NT2/D1 (cell line): ENCODE results near the gene CXorf65.

Source experiments
- DNase-seq: peaks from one replicate; pipeline ENCODE4 v3.0.0-alpha.2; 2011; ENCODE audit warnings: low read depth, low spot score
- H3K27me3 ChIP-seq: 2 replicates; pipeline ENCODE4 v1.6.0; 2011; ENCODE audit warnings: mild to moderate bottlenecking; ENCODE audit not compliant: insufficient read length, insufficient read depth
- H3K36me3 ChIP-seq: 2 replicates; pipeline ENCODE4 v1.6.1; 2011; ENCODE audit warnings: mild to moderate bottlenecking, low read length, mixed read lengths; ENCODE audit not compliant: insufficient read depth, insufficient read length
- H3K4me1 ChIP-seq: 2 replicates; pipeline ENCODE4 v1.5.1; 2011; ENCODE audit not compliant: insufficient read depth, insufficient read length
- H3K4me3 ChIP-seq: 2 replicates; pipeline ENCODE4 v1.5.1; 2011; ENCODE audit warnings: low read depth; ENCODE audit not compliant: insufficient read length
- H3K9ac ChIP-seq: 2 replicates; pipeline ENCODE4 v1.6.0; 2011; ENCODE audit warnings: low read depth; ENCODE audit not compliant: insufficient read length
- H3K9me3 ChIP-seq: 2 replicates; pipeline ENCODE4 v1.5.1; 2011; ENCODE audit warnings: mild to moderate bottlenecking, low read length; ENCODE audit not compliant: insufficient read depth
- SUZ12 ChIP-seq: IDR thresholded peaks from 2 replicates; pipeline ENCODE4 v1.6.1; 2011; ENCODE audit not compliant: insufficient read length, insufficient read depth; ENCODE audit errors: extremely low read depth
- YY1 ChIP-seq: IDR thresholded peaks from 2 replicates; pipeline ENCODE4 v1.6.1; 2011; ENCODE audit not compliant: insufficient read length, insufficient read depth
- ZNF274 ChIP-seq: IDR thresholded peaks from 2 replicates; pipeline ENCODE4 v1.6.1; 2011; ENCODE audit warnings: mild to moderate bottlenecking, low read depth, low read length

The CXorf65 gene

DNA sequence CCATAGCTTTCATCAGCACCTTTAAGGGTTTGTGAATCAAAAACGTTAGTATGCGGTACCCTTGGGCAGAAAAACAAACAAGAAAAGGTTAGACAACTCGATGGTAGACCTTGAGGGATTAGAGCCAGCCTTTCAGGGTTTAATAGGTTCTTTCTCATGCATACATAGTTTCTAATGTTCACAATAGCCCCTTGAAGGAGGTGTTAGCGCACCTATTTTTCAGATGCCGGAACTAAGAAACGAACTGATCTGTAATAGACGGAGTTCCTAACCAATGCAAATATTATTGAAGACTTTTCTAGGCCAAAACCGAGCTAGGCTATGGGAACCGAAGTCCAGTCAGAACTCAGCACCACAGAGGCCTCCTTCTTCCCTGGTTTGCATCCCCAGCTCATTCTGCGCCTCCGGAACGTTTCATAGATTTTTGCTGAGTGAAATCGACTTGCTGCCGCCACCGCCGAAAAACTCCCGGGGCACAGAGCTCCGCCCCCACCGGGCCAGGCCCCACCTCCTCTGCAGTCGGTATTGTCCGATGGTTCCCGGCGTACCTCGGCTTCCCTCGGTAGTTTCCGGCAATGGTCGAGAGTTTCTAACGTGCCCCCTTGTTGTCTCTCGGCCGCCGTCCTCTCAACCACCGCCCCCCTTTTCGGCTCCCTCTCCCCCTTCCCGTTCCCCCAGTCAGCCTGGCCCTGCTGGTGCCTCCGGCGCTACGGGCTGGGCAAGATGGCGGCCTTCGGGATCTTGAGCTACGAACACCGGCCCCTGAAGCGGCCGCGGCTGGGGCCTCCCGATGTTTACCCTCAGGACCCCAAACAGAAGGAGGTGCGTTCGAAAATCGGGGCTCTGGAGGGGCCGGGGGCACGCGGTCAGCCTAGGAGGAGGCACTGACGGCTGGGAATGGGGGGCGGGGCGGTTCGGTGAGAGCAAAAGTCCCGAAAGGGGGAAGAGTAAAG, 11.8 kb upstream of the CXorf65 start, which contains the start of gene MED12:
Gene MED12 (plus strand): TSS at position 565 of the 953 bp plus-strand sequence. CDS start 159 bp downstream, at position 724.
- peak within 1 kb of the TSS; percentile 79 for H3K9ac ChIP-seq
- H3K36me3 ChIP-seq: peaks cover 39% of the 10 kb centered on the region
- H3K9me3 ChIP-seq: no peaks in the 10 kb centered on the region
- no peak for TF ChIP-seq SUZ12
- TF ChIP-seq ZNF274: no peak
- no peak for TF ChIP-seq YY1
- peak within 1 kb of the TSS; percentile 61 for H3K4me3 ChIP-seq
- DNase-seq: peak; percentile 77
- H3K27me3 ChIP-seq: peaks cover 16% of the 10 kb centered on the region
- H3K4me1 ChIP-seq: peaks cover 3% of the 10 kb centered on the region

DNA sequence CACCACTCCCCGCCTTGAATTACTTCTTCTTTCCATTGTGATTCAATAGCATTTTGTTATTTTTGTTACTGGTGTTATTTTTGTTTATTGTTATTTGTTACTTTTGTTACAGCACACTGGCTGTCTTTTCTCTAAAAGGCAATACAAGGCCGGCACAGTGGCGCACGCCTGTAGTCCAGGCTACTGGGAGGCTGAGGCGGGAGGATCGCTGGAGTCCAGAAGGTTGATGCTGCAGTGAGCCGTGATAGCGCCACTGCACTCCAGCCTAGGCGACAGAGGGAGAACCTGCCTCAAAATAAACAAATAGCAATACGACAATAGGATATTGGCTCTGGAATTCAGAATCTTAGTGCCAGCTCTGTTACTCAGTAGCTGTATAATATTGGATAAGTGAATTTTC, 10.8 kb upstream of the CXorf65 start:
- TF ChIP-seq ZNF274 (no peak), YY1 (no peak), SUZ12 (no peak)
- H3K36me3 ChIP-seq: peaks cover 29% of the 10 kb centered on the region
- H3K9ac ChIP-seq: peak overlapping the region; percentile 21
- DNase-seq: no peak
- H3K4me1 ChIP-seq: peaks cover 3% of the 10 kb centered on the region
- H3K27me3 ChIP-seq: peaks cover 20% of the 10 kb centered on the region
- no peaks in the 10 kb centered on the region for H3K9me3 ChIP-seq
- H3K4me3 ChIP-seq: peak overlapping the region; percentile 4

GRCh38 chrX:71111921-71112431, 5.4 kb upstream of the CXorf65 start:
- H3K4me1 ChIP-seq: peaks cover 5% of the 10 kb centered on the region
- TF ChIP-seq ZNF274 (no peak), SUZ12 (no peak), YY1 (no peak)
- H3K9ac ChIP-seq: no peak overlapping the region
- H3K9me3 ChIP-seq: no peaks in the 10 kb centered on the region
- no peak overlapping the region for H3K4me3 ChIP-seq
- DNase-seq: no peak
- no peaks in the 10 kb centered on the region for H3K36me3 ChIP-seq
- H3K27me3 ChIP-seq: peaks cover 36% of the 10 kb centered on the region

GRCh38 chrX:71111141-71111843, 4.8 kb upstream of the CXorf65 start, which contains the start of gene IL2RG:
Gene IL2RG, minus strand, starts transcription at chrX:71111577. Its CDS starts 38 bp downstream, at chrX:71111539.
- H3K27me3 ChIP-seq: peaks cover 36% of the 10 kb centered on the region
- no peaks in the 10 kb centered on the region for H3K36me3 ChIP-seq
- no peak within 1 kb of the TSS for H3K9ac ChIP-seq

DNA sequence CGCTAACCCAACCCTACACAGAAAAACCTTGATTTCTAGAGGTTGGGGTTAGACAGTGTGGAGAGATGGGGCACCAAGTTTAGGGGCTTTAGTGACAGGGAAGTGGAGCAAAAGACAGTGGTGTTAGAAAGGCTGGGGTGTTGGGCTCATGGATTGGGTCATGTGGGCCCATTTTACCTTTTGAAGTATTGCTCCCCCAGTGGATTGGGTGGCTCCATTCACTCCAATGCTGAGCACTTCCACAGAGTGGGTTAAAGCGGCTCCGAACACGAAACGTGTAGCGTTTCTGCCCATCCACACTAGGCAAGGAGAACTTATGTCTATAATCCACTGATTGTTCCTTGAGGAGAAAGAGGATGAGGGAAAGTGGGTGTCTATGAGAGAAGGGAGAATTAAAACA, 2.5 kb upstream of the CXorf65 start:
- no peak overlapping the region for H3K4me3 ChIP-seq
- H3K9ac ChIP-seq: no peak overlapping the region
- H3K9me3 ChIP-seq: no peaks in the 10 kb centered on the region
- TF ChIP-seq ZNF274 (no peak), YY1 (no peak), SUZ12 (no peak)
- DNase-seq: no peak
- peaks cover 5% of the 10 kb centered on the region for H3K4me1 ChIP-seq
- H3K27me3 ChIP-seq: peaks cover 29% of the 10 kb centered on the region
- no peaks in the 10 kb centered on the region for H3K36me3 ChIP-seq

More at GRCh38 chrX:71111141-71111843, 4.8 kb upstream of the CXorf65 start, which contains the start of gene IL2RG:
- Histone ChIP-seq H3K4me3 (no peak within 1 kb of the TSS), H3K9me3 (no peaks in the 10 kb centered on the region), H3K4me1 (peaks cover 5% of the 10 kb centered on the region)
- TF ChIP-seq ZNF274 (no peak), SUZ12 (no peak), YY1 (no peak)
- DNase-seq: no peak

DNA sequence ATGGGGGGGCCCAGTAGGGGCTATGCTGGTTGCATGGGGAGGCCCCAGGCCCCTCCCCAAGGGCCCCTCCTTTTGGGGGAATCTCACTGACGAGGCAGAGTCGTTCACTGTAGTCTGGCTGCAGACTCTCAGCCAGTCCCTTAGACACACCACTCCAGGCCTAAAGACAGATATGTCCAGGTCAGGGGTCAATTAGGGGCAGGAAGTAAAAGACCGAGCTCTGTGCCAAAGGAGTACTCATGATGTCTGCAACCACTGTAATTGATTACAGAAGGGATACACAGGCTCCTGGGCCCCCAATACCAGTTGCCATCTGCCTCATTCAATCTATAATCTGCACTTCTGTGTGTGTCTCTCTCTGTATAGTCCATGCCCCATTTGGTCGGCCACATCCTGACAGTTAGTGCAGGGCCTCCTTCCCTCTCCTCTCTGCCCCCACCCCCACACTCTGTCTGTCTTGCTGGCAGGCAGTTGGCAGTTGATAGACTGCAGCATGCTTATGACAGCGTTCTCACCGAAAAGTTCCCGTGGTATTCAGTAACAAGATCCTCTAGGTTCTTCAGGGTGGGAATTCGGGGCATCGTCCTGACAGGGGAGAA, 1.3 kb upstream of the CXorf65 start:
- no peak for DNase-seq
- H3K9ac ChIP-seq: no peak overlapping the region

More for the DNA sequence above, 1.3 kb upstream of the CXorf65 start:
- TF ChIP-seq ZNF274: no peak
- no peak for TF ChIP-seq SUZ12
- TF ChIP-seq YY1: no peak
- peaks cover 5% of the 10 kb centered on the region for H3K4me1 ChIP-seq
- peaks cover 29% of the 10 kb centered on the region for H3K27me3 ChIP-seq
- H3K36me3 ChIP-seq: no peaks in the 10 kb centered on the region
- H3K9me3 ChIP-seq: no peaks in the 10 kb centered on the region
- no peak overlapping the region for H3K4me3 ChIP-seq
